Measurements from ENCODE around the gene PLEKHM2.

GRCh38 chr1:15732686-15733081 lies 48.6 kb downstream of the PLEKHM2 start:
- TF ChIP-seq ELK1 (IDR thresholded peaks at IDR 0.05; ENCODE audit: borderline replicate concordance, low read depth, low read length) (no peak), POLR2A (IDR thresholded peaks at IDR 0.05; ENCODE audit: low read depth, low read length) (no peak), SMC3 (IDR thresholded peaks at IDR 0.05; ENCODE audit: low read depth, low read length) (no peak), CEBPB (IDR thresholded peaks at IDR 0.05; ENCODE audit: low read depth, low read length) (no peak), MAFK (IDR thresholded peaks at IDR 0.05; ENCODE audit: low read depth, low read length) (no peak), RAD21 (IDR thresholded peaks at IDR 0.05; ENCODE audit: low read length) (no peak), FOS (IDR thresholded peaks at IDR 0.05; ENCODE audit: low read depth, low read length) (no peak), RCOR1 (IDR thresholded peaks at IDR 0.05; ENCODE audit: insufficient replicate concordance, low read length) (no peak), RFX5 (IDR thresholded peaks at IDR 0.05; ENCODE audit: low read depth, low read length) (no peak), MAZ (IDR thresholded peaks at IDR 0.05; ENCODE audit: borderline replicate concordance, low read depth, low read length) (no peak), CHD1 (IDR thresholded peaks at IDR 0.05; ENCODE audit: low read depth, low read length) (no peak), MXI1 (IDR thresholded peaks at IDR 0.05; ENCODE audit: borderline replicate concordance, low read depth, low read length) (no peak)
- TF ChIP-seq, protein P1, sequence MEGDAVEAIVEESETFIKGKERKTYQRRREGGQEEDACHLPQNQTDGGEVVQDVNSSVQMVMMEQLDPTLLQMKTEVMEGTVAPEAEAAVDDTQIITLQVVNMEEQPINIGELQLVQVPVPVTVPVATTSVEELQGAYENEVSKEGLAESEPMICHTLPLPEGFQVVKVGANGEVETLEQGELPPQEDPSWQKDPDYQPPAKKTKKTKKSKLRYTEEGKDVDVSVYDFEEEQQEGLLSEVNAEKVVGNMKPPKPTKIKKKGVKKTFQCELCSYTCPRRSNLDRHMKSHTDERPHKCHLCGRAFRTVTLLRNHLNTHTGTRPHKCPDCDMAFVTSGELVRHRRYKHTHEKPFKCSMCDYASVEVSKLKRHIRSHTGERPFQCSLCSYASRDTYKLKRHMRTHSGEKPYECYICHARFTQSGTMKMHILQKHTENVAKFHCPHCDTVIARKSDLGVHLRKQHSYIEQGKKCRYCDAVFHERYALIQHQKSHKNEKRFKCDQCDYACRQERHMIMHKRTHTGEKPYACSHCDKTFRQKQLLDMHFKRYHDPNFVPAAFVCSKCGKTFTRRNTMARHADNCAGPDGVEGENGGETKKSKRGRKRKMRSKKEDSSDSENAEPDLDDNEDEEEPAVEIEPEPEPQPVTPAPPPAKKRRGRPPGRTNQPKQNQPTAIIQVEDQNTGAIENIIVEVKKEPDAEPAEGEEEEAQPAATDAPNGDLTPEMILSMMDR (conservative IDR thresholded peaks at IDR 0.05; ENCODE audit: low read depth, low read length) = no peak
- TF ChIP-seq, protein P2, sequence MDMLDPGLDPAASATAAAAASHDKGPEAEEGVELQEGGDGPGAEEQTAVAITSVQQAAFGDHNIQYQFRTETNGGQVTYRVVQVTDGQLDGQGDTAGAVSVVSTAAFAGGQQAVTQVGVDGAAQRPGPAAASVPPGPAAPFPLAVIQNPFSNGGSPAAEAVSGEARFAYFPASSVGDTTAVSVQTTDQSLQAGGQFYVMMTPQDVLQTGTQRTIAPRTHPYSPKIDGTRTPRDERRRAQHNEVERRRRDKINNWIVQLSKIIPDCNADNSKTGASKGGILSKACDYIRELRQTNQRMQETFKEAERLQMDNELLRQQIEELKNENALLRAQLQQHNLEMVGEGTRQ (IDR thresholded peaks at IDR 0.05; ENCODE audit: low read depth, low read length) = no peak

Data from IMR-90 (cell line).